AG09309 (cell line): Measurements from ENCODE around the gene MFSD2B.
"Not testable (repeated sequence)": the region's sequence is repeated elsewhere in the genome, so short reads cannot be mapped to it uniquely, and the experiment has no call there.

ENCODE experiments used
- DNase-seq: peaks from one replicate; pipeline ENCODE4 v3.0.0-alpha.2; 2010; ENCODE audit warnings: low read depth
- H3K4me3 ChIP-seq: 2 replicates; pipeline ENCODE4 v1.5.1; 2011; ENCODE audit warnings: mild to moderate bottlenecking, low read depth, low read length, moderate library complexity; ENCODE audit not compliant: control insufficient read depth
- TF ChIP-seq, protein P1 (sequence below): IDR thresholded peaks from 2 replicates; pipeline ENCODE4 v1.5.1; 2011; ENCODE audit warnings: mild to moderate bottlenecking, low read depth, low read length, inconsistent platforms; ENCODE audit not compliant: insufficient read depth, control insufficient read depth; ENCODE audit errors: missing control alignments

The MFSD2B gene

DNA sequence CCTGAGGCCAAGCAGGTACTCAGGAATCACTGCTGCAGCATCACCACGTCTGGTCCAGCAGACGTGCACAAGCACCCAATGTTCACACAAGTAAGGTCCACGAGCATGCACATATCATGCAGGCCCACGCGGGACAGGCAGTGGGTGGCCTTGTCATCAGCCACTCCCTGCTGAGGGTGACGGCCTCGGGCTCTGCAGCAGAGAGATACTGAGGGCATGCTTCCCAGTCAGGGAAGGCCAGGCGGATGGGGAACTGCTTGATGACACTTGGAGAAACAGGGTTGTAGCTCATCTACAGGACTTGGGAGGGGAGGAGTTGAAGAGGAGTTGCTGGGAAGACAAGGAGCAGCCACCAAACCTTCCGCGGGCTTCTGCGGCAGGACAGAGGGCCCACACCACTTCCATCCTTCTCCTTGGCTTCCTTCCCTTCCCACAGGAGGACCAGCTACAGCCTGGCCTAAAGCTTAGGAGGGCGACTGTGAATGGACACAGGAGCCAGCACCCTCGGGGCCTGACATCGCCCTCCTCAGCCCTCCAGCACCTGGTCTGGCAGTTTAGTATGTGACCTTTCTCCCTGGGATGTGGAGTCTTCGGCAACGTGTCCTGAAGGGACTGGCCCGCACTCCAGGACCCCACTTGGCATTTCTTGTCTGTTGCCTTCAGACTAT is 15.2 kb downstream of the MFSD2B start:
- no peak for DNase-seq
- TF ChIP-seq, protein P1, sequence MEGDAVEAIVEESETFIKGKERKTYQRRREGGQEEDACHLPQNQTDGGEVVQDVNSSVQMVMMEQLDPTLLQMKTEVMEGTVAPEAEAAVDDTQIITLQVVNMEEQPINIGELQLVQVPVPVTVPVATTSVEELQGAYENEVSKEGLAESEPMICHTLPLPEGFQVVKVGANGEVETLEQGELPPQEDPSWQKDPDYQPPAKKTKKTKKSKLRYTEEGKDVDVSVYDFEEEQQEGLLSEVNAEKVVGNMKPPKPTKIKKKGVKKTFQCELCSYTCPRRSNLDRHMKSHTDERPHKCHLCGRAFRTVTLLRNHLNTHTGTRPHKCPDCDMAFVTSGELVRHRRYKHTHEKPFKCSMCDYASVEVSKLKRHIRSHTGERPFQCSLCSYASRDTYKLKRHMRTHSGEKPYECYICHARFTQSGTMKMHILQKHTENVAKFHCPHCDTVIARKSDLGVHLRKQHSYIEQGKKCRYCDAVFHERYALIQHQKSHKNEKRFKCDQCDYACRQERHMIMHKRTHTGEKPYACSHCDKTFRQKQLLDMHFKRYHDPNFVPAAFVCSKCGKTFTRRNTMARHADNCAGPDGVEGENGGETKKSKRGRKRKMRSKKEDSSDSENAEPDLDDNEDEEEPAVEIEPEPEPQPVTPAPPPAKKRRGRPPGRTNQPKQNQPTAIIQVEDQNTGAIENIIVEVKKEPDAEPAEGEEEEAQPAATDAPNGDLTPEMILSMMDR: no peak

DNA sequence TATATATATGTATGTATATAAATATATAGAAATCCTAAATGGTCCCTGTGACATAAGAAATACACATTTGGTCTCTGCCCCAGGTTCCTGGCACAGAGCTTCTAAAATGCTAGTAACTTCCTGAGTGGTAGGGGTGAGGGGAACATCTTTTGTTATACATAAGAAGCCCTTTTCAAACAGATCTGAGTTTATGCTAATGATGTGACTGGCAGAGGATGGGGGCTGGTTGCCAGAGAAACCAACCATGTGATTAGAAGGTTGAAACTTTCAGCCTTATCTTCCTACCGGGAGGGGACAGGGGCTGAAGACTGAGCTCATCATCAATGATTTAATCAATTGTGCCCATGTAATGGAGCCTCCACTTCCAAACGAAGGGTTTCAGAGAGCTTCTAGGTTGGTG is 16.3 kb downstream of the MFSD2B start:
- DNase-seq: no peak
- TF ChIP-seq, protein P1: no peak
- H3K4me3 ChIP-seq: no peak overlapping the region

More for the DNA sequence above, 15.2 kb downstream of the MFSD2B start:
- H3K4me3 ChIP-seq: no peak overlapping the region

DNA sequence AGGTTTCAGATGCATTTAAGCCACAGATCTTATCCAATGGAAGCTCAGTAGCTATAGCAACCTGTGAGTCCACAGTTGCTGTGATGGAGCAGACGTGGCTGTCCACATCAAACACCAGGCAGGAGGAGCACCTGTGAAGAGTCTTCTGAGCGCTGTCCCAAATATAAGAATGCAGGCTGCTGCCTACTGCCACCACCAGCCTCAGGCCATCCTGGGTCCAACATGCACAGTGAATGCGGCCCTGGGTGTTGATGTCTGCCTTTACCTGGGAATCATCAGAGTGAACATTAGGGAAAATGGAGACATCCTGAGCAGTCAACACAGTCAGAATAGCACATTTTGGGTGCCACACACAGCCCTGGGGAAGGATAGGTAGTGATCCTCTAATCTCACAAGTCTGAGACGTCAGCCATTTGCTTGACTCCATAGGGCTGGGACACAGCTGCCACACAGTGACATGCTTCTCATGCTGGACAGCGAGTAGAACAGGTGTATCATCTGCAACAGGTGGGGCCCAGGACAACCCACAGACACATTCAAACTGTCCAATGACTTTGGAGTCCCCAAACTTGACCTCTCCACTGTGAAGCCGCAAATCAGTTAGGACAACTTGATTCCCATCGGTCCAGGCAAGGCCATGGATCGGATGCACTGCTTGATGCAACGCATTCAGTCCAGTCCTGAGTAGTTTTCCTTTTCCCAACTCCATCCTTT is 29.1 kb downstream of the MFSD2B start:
- TF ChIP-seq, protein P1: no peak
- no peak overlapping the region for H3K4me3 ChIP-seq
- DNase-seq: no peak

DNA sequence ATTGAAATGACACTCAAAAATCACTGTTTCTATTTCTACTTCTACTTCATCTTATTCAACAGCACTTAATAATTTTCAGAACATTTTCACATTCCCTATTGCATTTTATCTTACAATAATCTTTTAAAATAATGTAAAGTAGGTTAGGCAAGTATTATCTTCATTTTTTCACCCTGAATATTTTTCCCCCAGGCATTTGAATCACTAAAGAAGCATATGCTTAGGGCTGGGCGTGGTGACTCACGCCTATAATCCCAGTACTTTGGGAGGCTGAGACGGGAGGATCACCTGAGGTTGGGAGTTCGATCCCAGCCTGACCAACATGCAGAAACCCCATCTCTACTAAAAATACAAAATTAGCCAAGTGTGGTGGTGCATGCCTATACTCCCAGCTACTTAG is 30.6 kb downstream of the MFSD2B start:
- no peak for DNase-seq
- TF ChIP-seq, protein P1: no peak
- no peak overlapping the region for H3K4me3 ChIP-seq

DNA sequence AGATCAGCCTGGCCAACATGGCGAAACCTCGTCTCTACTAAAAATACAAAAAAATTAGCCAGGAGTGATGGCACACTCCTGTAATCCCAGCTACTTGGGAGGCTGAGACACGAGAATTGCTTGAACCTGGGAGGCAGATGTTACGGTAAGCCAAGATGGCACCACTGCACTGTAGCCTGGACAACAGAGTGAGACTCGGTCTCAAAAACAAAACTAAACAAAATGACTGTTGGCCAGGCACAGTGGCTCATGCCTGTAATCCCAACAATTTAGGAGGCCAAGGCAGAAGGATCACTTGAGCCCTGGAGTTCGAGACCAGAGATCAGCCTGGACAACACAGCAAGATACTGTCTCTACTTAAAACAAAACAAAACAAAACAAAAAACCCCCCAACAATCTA is 33.2 kb downstream of the MFSD2B start:
- DNase-seq, H3K4me3 ChIP-seq: not testable (repeated sequence)

DNA sequence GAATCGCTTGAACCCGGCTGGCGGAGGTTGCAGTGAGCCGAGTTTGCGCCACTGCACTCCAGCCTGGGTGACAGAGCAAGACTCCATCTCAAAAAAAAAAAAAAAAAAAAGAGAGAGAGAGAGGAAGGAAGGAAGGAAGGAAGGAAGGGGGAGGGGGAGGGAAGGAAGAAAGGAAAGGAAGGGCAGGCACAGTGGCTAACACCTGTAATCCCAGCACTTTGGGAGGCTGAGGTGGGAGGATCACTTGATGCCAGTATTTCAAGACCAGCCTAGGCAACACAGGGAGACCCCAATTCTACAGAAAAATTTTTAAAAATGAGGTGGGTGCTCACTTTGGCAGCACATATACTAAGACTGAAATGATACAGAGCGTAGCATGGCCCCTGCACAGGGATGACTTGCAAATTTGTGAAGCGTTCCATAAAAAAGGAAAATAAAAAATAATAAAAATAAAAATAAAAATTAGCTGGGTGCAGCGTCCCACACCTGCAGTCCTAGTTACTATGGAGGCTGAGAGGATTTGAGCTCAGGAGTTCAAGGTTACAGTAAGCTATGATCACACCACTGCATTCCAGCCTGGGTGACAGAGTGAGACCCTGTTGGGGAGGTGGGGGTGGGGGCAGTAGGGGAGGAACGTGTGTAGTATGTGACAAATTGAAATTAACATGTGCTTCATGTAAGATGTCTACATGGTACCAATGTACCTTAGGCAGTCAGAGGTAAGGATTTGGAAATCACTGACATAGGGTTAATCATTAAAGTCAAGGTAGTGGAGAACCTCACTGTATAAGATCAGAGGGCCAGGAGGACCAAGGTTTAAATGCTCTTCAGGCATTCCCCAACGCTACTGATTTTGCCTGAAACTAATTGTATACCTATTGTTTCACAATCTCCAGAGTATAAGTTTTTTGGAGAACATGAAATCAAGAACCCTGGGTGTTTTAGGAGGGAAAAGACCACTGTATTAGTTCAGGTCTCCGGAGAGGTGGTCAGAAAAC is 35.9 kb downstream of the MFSD2B start:
- peak overlapping the region; percentile 0 for H3K4me3 ChIP-seq

More for the DNA sequence above, 35.9 kb downstream of the MFSD2B start:
- DNase-seq: no peak
- TF ChIP-seq, protein P1: no peak
